ENCODE measurements around the gene ASTN2.

DNA sequence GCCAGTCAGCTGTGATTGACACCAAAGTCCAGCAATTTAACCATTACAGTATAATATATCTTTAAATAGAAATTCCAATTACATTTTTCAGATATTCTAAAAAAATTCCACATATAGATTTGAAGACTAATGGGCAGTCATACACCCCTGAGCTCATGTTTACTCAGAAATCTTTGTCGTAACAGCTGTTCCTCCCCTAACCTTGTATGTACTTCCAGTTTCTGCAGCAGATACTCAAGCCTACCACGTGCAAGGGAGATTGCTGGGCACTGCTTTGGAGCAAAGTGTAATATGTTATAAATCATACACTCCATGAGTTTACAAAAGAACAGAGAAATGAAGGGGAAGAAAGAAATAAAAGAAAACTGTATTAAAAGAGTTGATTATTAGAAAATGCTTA is 486.6 kb downstream of the ASTN2 start:
- TF ChIP-seq, protein P1, sequence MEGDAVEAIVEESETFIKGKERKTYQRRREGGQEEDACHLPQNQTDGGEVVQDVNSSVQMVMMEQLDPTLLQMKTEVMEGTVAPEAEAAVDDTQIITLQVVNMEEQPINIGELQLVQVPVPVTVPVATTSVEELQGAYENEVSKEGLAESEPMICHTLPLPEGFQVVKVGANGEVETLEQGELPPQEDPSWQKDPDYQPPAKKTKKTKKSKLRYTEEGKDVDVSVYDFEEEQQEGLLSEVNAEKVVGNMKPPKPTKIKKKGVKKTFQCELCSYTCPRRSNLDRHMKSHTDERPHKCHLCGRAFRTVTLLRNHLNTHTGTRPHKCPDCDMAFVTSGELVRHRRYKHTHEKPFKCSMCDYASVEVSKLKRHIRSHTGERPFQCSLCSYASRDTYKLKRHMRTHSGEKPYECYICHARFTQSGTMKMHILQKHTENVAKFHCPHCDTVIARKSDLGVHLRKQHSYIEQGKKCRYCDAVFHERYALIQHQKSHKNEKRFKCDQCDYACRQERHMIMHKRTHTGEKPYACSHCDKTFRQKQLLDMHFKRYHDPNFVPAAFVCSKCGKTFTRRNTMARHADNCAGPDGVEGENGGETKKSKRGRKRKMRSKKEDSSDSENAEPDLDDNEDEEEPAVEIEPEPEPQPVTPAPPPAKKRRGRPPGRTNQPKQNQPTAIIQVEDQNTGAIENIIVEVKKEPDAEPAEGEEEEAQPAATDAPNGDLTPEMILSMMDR (IDR thresholded peaks at IDR 0.05), result no peak
- no peak for TF ChIP-seq POLR2A (IDR thresholded peaks at IDR 0.05)

Measured in prostate gland (tissue), 2 donors.